Adrenal gland (tissue), 5 donors: ENCODE measurements around the gene PAPLN.

ENCODE experiments used
- CTCF ChIP-seq, 6 experiments: fragments of 450-650 bp in 4 of 6; fragments of 200-600 bp in 2 of 6; sonication (generic) in 1 of 6; IDR thresholded peaks; 1 replicate in 5 of 6; 2 replicates in 1 of 6; pipeline versions ENCODE4 v1.5.1 to v1.8.0; 2016 to 2021; ENCODE audit warnings: antibody characterized with exemption in 6 of 6, mild to moderate bottlenecking in 2 of 6, moderate library complexity in 1 of 6
- POLR2A ChIP-seq, 2 donors: fragments of 450-650 bp; IDR thresholded peaks; one replicate each; pipeline ENCODE4 v1.6.1; 2017; ENCODE audit warnings: antibody characterized with exemption in 2 of 2, mild to moderate bottlenecking in 2 of 2, moderate library complexity in 1 of 2
- donor health status: DM: no; HTN: no; CAD: no.

GRCh38 chr14:73261075-73261474 lies 23.8 kb downstream of the PAPLN start:
- no peak for TF ChIP-seq CTCF (IDR thresholded peaks at IDR 0.05)
- no peak for TF ChIP-seq POLR2A (IDR thresholded peaks at IDR 0.05)
